Neural crest cell (in vitro differentiated cells): Measurements from ENCODE around the gene RAPGEF5. TPM values are rescaled to one million over a fixed set of nuclear protein-coding genes. Genes with fewer than 3 reads are reported as not detected.

Source experiments
- DNase-seq: peaks from one replicate; pipeline ENCODE4 v3.0.0; 2021; ENCODE audit warnings: low read depth, mixed read lengths, low spot score
- H3K27ac Mint-ChIP-seq: one replicate; pipeline ENCODE4 v1.8.0; 2021; ENCODE audit warnings: mild to moderate bottlenecking, mixed read lengths; ENCODE audit not compliant: unreplicated experiment
- H3K27me3 Mint-ChIP-seq: 2 replicates; pipeline ENCODE4 v1.8.0; 2021; ENCODE audit warnings: low read depth, mild to moderate bottlenecking, mixed read lengths
- H3K36me3 Mint-ChIP-seq: 2 replicates; pipeline ENCODE4 v1.8.0; 2021; ENCODE audit warnings: low read depth, mild to moderate bottlenecking, mixed read lengths
- H3K4me1 Mint-ChIP-seq: 2 replicates; pipeline ENCODE4 v1.8.0; 2021; ENCODE audit warnings: mixed read lengths
- H3K4me3 Mint-ChIP-seq: one replicate; pipeline ENCODE4 v1.8.0; 2021; ENCODE audit warnings: mild to moderate bottlenecking, mixed read lengths
- H3K9me3 Mint-ChIP-seq: 2 replicates; pipeline ENCODE4 v1.8.0; 2021; ENCODE audit warnings: mixed read lengths
- CTCF ChIP-seq: fragments of 200-600 bp; sonication (generic); conservative IDR thresholded peaks from 2 replicates; pipeline ENCODE4 v1.5.0; 2021; ENCODE audit warnings: antibody characterized with exemption, mild to moderate bottlenecking
- total RNA-seq: library from RNA; stranded (reverse); gene quantifications from 2 replicates; pipeline ENCODE4 v1.2.1, GENCODE V29; 2021

The RAPGEF5 gene
- total RNA-seq, 1 donor from 2014 or later: 6.0 TPM

DNA sequence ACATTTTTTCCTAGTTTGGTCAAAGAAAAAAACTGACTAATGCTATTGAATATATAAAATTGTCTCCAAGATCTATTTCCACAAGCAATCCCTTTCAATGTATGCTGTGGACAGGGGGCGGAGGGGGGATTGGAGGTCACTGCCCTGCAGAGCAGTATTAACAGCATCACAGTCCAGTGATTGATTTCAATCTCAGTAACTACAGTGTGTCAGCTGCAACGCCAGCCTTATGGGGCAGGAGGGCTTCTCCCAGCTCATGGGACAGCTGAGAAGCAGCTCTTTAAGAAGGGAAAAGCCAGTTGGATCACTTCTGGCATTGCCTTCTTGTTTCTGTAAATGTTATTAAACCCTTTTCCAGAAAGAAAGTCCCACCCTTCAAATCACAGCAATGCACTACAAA, 65.0 kb downstream of the RAPGEF5 start:
- no peak overlapping the region for H3K27ac Mint-ChIP-seq
- TF ChIP-seq CTCF: no peak
- no peak for DNase-seq
- H3K4me3 Mint-ChIP-seq: no peak overlapping the region
- peaks cover 40% of the 10 kb centered on the region for H3K4me1 Mint-ChIP-seq
- peaks cover 2% of the 10 kb centered on the region for H3K36me3 Mint-ChIP-seq
- no peaks in the 10 kb centered on the region for H3K27me3 Mint-ChIP-seq
- no peaks in the 10 kb centered on the region for H3K9me3 Mint-ChIP-seq

- Mint-ChIP-seq H3K4me3 (no peak overlapping the region), H3K27me3 (no peaks in the 10 kb centered on the region), H3K4me1 (peaks cover 24% of the 10 kb centered on the region), H3K36me3 (peaks cover 2% of the 10 kb centered on the region), H3K27ac (no peak overlapping the region), H3K9me3 (no peaks in the 10 kb centered on the region)
- no peak for DNase-seq
- TF ChIP-seq CTCF: no peak
Observed at GRCh38 chr7:22288202-22288601, 68.8 kb downstream of the RAPGEF5 start.

- no peak for TF ChIP-seq CTCF
- H3K36me3 Mint-ChIP-seq: peaks cover 2% of the 10 kb centered on the region
- H3K9me3 Mint-ChIP-seq: no peaks in the 10 kb centered on the region
- H3K4me1 Mint-ChIP-seq: peaks cover 16% of the 10 kb centered on the region
- no peak overlapping the region for H3K27ac Mint-ChIP-seq
- no peak for DNase-seq
- H3K27me3 Mint-ChIP-seq: no peaks in the 10 kb centered on the region
- no peak overlapping the region for H3K4me3 Mint-ChIP-seq
Observed at GRCh38 chr7:22287412-22287811, 69.5 kb downstream of the RAPGEF5 start.

GRCh38 chr7:22286436-22286835, 70.5 kb downstream of the RAPGEF5 start:
- peaks cover 7% of the 10 kb centered on the region for H3K4me1 Mint-ChIP-seq
- no peak overlapping the region for H3K4me3 Mint-ChIP-seq
- no peak for DNase-seq
- no peak overlapping the region for H3K27ac Mint-ChIP-seq
- peaks cover 2% of the 10 kb centered on the region for H3K36me3 Mint-ChIP-seq
- H3K27me3 Mint-ChIP-seq: no peaks in the 10 kb centered on the region
- H3K9me3 Mint-ChIP-seq: no peaks in the 10 kb centered on the region
- no peak for TF ChIP-seq CTCF

DNA sequence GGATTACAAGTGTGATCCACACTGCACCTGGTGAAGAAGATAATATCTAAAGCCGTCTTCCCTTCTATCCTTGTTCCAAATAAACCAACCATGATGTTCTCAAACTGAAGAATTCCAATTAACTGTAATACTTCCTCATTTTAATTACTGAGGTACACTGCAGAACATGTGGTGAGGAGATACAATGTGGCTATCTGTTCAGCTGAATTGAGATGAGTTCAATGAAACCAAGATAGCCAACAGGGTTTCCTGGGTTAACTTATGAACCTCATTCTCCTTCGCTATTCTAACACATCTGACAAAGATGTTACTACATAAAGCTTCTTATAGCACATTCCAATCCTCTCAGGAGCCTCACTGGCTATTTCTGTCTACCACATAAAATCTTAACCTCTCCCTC, 75.5 kb downstream of the RAPGEF5 start:
- Mint-ChIP-seq H3K27ac (no peak overlapping the region), H3K27me3 (no peaks in the 10 kb centered on the region), H3K4me3 (no peak overlapping the region), H3K4me1 (no peaks in the 10 kb centered on the region), H3K9me3 (no peaks in the 10 kb centered on the region), H3K36me3 (no peaks in the 10 kb centered on the region)
- no peak for DNase-seq
- TF ChIP-seq CTCF: no peak

DNA sequence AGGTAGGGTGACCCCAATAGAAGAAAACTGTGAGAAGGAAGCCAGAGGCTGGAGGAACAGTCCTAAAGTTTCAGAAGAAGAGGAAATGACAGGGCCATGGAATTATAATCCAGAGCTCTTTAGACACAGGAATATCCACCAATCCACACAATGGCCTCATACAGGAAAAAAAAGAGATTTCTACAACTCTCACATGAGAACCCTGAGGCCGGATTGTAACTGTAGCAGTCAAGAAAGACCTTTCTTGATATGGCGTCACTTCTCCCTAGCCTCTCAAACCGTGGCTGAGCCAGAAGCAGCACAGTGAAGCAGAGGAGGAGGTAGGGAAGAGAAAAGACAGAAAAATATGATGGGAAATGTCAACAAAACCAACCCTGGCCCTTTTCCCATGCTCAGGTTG, 76.9 kb downstream of the RAPGEF5 start:
- Mint-ChIP-seq H3K27ac (no peak overlapping the region), H3K36me3 (no peaks in the 10 kb centered on the region), H3K27me3 (no peaks in the 10 kb centered on the region), H3K4me1 (no peaks in the 10 kb centered on the region), H3K9me3 (peaks cover 3% of the 10 kb centered on the region), H3K4me3 (no peak overlapping the region)
- TF ChIP-seq CTCF: no peak
- DNase-seq: no peak
